GM12878 (cell line): ENCODE results near the gene MKX. TPM values are rescaled to one million over a fixed set of nuclear protein-coding genes. Genes with fewer than 3 reads are reported as not detected.

Source experiments
- ATAC-seq: fragments of 200-7000 bp; cut with Tn5 transposase; 3 replicates; pipeline ENCODE4 v1.9.1; 2020; ENCODE audit warnings: mild to moderate bottlenecking, moderate library complexity
- BruUV-seq: library from RNA; stranded (reverse); fragments of 400-500 nt; replicated peaks from 2 replicates; lab custom pipeline; 2021; lab: Mats Ljungman, UMichigan
- CTCF ChIA-PET: fragments of 300-600 bp; sonication (Branson Sonifier 250); formaldehyde crosslinking; extraction: SDS; loops from one replicate; lab custom pipeline; 2021; ENCODE audit warnings: inconsistent platforms; lab: Yijun Ruan, JAX
- POLR2A ChIA-PET: fragments of 350-600 bp; formaldehyde crosslinking; extraction: SDS; loops from one replicate; lab custom pipeline; 2021; ENCODE audit warnings: inconsistent platforms; lab: Charles Lee
- RAD21 ChIA-PET: fragments of 300-600 bp; sonication (Branson Sonifier 250); formaldehyde crosslinking; loops from one replicate; lab custom pipeline; 2023; ENCODE audit warnings: antibody characterized with exemption; ENCODE audit not compliant: unreplicated experiment; lab: Charles Lee
- SMC1A ChIA-PET: fragments of 300-600 bp; sonication (Branson Sonifier 250); formaldehyde crosslinking; loops from one replicate; lab custom pipeline; 2023; ENCODE audit not compliant: unreplicated experiment, uncharacterized antibody; lab: Charles Lee
- DNase-seq: peaks from one replicate; pipeline ENCODE4 v3.0.0-alpha.2; 2011; ENCODE audit warnings: low read depth, low spot score
- FAIRE-seq: peaks from 3 replicates; lab custom pipeline; 2011; peaks lifted over from hg19 to GRCh38; lab: Jason Lieb, UNC
- H2AFZ ChIP-seq: 2 replicates; pipeline ENCODE4 v1.6.0; 2011; ENCODE audit warnings: low read depth, low read length, control low read depth; ENCODE audit not compliant: control insufficient read depth
- H3K27ac ChIP-seq: 2 replicates; pipeline ENCODE4 v1.5.1; 2011; ENCODE audit warnings: control low read depth; ENCODE audit not compliant: control insufficient read depth, insufficient read depth
- H3K27me3 ChIP-seq, 2 experiments: replicated peaks in 1 of 2; 2 replicates each; pipeline versions ENCODE4 v1.6.0 to v1.6.1; 2011; ENCODE audit warnings: low read length in 1 of 2; ENCODE audit not compliant: control insufficient read depth in 2 of 2, insufficient read depth in 2 of 2
- H3K36me3 ChIP-seq, 2 experiments: 2 replicates each; pipeline ENCODE4 v1.5.1; 2011; ENCODE audit warnings: low read length in 1 of 2; ENCODE audit not compliant: control insufficient read depth in 2 of 2, insufficient read depth in 2 of 2
- H3K4me1 ChIP-seq: 2 replicates; pipeline ENCODE4 v1.6.1; 2011; ENCODE audit warnings: mild to moderate bottlenecking, low read length, moderate library complexity, mixed read lengths; ENCODE audit not compliant: control insufficient read depth, insufficient read depth
- H3K4me2 ChIP-seq: 2 replicates; pipeline ENCODE4 v1.6.0; 2011; ENCODE audit warnings: control low read depth; ENCODE audit not compliant: control insufficient read depth, insufficient read depth
- H3K4me3 ChIP-seq: fragments of 200-600 bp; sonication (generic); 2 replicates; pipeline ENCODE4 v1.5.1; 2016
- H3K79me2 ChIP-seq: 2 replicates; pipeline ENCODE4 v1.6.0; 2011; ENCODE audit warnings: low read length; ENCODE audit not compliant: control insufficient read depth, insufficient read depth
- H3K9ac ChIP-seq: 2 replicates; pipeline ENCODE4 v1.8.0; 2011; ENCODE audit warnings: low read length, control low read depth, mixed read lengths; ENCODE audit not compliant: control insufficient read depth, insufficient read depth
- H3K9me3 ChIP-seq: replicated peaks from 3 replicates; pipeline ENCODE4 v1.5.1; 2011; ENCODE audit warnings: mild to moderate bottlenecking, low read length; ENCODE audit not compliant: control insufficient read depth, insufficient read depth
- H4K20me1 ChIP-seq: 2 replicates; pipeline ENCODE4 v1.6.0; 2011; ENCODE audit not compliant: control insufficient read depth, insufficient read depth
- BCLAF1 ChIP-seq: fragments of 450-650 bp; IDR thresholded peaks from 2 replicates; pipeline ENCODE4 v1.6.1; 2017; ENCODE audit warnings: antibody characterized with exemption, mild to moderate bottlenecking, moderate library complexity
- SIN3A ChIP-seq: IDR thresholded peaks from 2 replicates; pipeline ENCODE4 v1.6.1; 2012; ENCODE audit warnings: low read depth, low read length, improper control_type of control experiment
- SKIL ChIP-seq: fragments of 450-650 bp; IDR thresholded peaks from 2 replicates; pipeline ENCODE4 v1.6.1; 2017; ENCODE audit warnings: mild to moderate bottlenecking, low read depth, inconsistent platforms; ENCODE audit not compliant: poor library complexity, severe bottlenecking
- WGBS: methylation state at CpG from one replicate; pipeline ENCODE4 v1.1.6; 2016; ENCODE audit warnings: low lambda C conversion rate; ENCODE audit not compliant: insufficient replicate concordance, insufficient coverage; ENCODE audit errors: missing lambda C conversion rate; 5-methylcytosine and 5-hydroxymethylcytosine counted together
- in situ Hi-C: fragments of 300-500 bp; cut with MboI; formaldehyde crosslinking; loops from 9 replicates; pipeline ENCODE4 v1.14.3; 2018; ENCODE audit warnings: mixed read lengths
- intact Hi-C: fragments of 100-400 bp; cut with micrococcal nuclease; formaldehyde crosslinking; loops from one replicate; pipeline ENCODE4 v1.14.2; 2022; ENCODE audit not compliant: unreplicated experiment
- polyA plus RNA-seq, 11 experiments: library from polyadenylated mRNA; depleted of rRNA in 4 of 11; unstranded in 6 of 11; stranded (reverse) in 5 of 11; fragments of >200 nt; fragmentation: Nextera tagmentation in 4 of 11; fragmentation: Illumina TruSeq in 1 of 11; extraction: Ambion mirVana in 4 of 11; extraction: Trizol in 1 of 11; gene quantifications; 1 replicate in 1 of 11; 2 replicates in 10 of 11; pipeline versions ENCODE4 v1.2.1 to v1.2.3, GENCODE V29; 2011 to 2016; ENCODE audit warnings: inconsistent platforms in 2 of 11, missing spikeins in 2 of 11, low read depth in 1 of 11
- total RNA-seq, 4 experiments: library from RNA; depleted of rRNA in 3 of 4; stranded (reverse); fragments of >200 nt in 3 of 4; fragmentation: Illumina TruSeq in 1 of 4; extraction: Trizol in 1 of 4; gene quantifications; 2 replicates each; pipeline versions ENCODE4 v1.2.1 to v1.2.3, GENCODE V29; 2013 to 2021

Gene MKX
- total and polyA plus RNA-seq, 10 of the 15 experiments (the other 5 are each of a cell fraction or from before 2014, with no cell fraction given), result not detected

- Histone ChIP-seq H3K79me2 (no peaks in the 10 kb centered on the region), H3K4me2 (no peak overlapping the region), H3K9ac (no peak overlapping the region), H3K4me3 (no peak overlapping the region), H4K20me1 (no peaks in the 10 kb centered on the region), H3K4me1 (no peaks in the 10 kb centered on the region), H3K9me3 (no peaks in the 10 kb centered on the region), H3K27ac (no peak overlapping the region), H3K27me3 (no peaks in the 10 kb centered on the region; a peak in 1 of 4 replicates), H2AFZ (no peak overlapping the region), H3K36me3 (no peaks in the 10 kb centered on the region)
- no peak for FAIRE-seq
- intact Hi-C loops (no loop called here), in situ Hi-C loops (no loop called here)
- CTCF ChIA-PET, result no interaction called here
- RAD21 ChIA-PET, result no interaction called here
- BruUV-seq, result no TSS peak
- WGBS, result 55% methylated on average over 2 of the region's 2 CpGs
- no peak for DNase-seq
- POLR2A ChIA-PET, result no interaction called here
- ATAC-seq, result no peak
- TF ChIP-seq SIN3A, result no peak
- TF ChIP-seq SKIL, result no peak
- TF ChIP-seq BCLAF1, result no peak
- SMC1A ChIA-PET, result no interaction called here
Measured at GRCh38 chr10:27698961-27699360, 46.7 kb downstream of the MKX start.
